ENCODE measurements around the gene ZCWPW2. TPM values are rescaled to one million over a fixed set of nuclear protein-coding genes. Genes with fewer than 3 reads are reported as not detected.

ZCWPW2 gene
- polyA plus RNA-seq, 3 donors, result 0.07 to 0.41 (median 0.35) TPM

- Histone ChIP-seq H4K20me1 (ENCODE audit: insufficient read depth, low read length) (no peaks in the 10 kb centered on the region), H3K4me3 (replicated peaks in 1 of 3; ENCODE audit: low read depth in 2 of 3, low read length in 3 of 3) (no peak overlapping the region), H3K4me2 (replicated peaks; ENCODE audit: extremely low read depth, low read length, poor library complexity, severe bottlenecking) (no peak overlapping the region), H3K36me3 (replicated peaks in 1 of 2; ENCODE audit: control insufficient read depth in 1 of 2, insufficient read depth in 2 of 2, low read length in 2 of 2) (no peaks in the 10 kb centered on the region), H3K4me1 (ENCODE audit: control insufficient read depth in 1 of 2, insufficient read depth in 2 of 2, low read length in 2 of 2) (no peaks in the 10 kb centered on the region), H3K27ac (ENCODE audit: low read depth in 1 of 2, low read length in 2 of 2) (no peak overlapping the region), H2AFZ (ENCODE audit: insufficient read depth, low read depth, low read length, poor library complexity, severe bottlenecking) (no peak overlapping the region), H3K9ac (ENCODE audit: insufficient read depth, low read length, poor library complexity, severe bottlenecking) (no peak overlapping the region), H3K27me3 (ENCODE audit: control insufficient read depth in 2 of 2, insufficient read depth in 2 of 2, low read length in 2 of 2) (no peaks in the 10 kb centered on the region), H3K79me2 (ENCODE audit: insufficient read depth, low read length) (no peaks in the 10 kb centered on the region), H3K9me3 (replicated peaks in 1 of 2; ENCODE audit: control insufficient read depth in 1 of 2, insufficient read depth in 1 of 2, low read length in 2 of 2) (peaks cover 19 to 30% of the 10 kb centered on the region in 2 donors)
- Mint-ChIP-seq H3K36me3 (no peaks in the 10 kb centered on the region), H3K27me3 (ENCODE audit: low read depth in 3 of 3) (peaks cover 0 to 2% (median 0%) of the 10 kb centered on the region in 3 donors), H3K4me3 (no peak overlapping the region), H3K27ac (no peak overlapping the region), H3K9me3 (peaks cover 26 to 62% (median 35%) of the 10 kb centered on the region in 7 donors), H3K4me1 (no peaks in the 10 kb centered on the region)
- WGBS (ENCODE audit: insufficient coverage), result 93% methylated on average over 3 of the region's 3 CpGs
- intact Hi-C loops (cut with micrococcal nuclease), result no loop called here
- DNase-seq, result no peak
- TF ChIP-seq, protein P1, sequence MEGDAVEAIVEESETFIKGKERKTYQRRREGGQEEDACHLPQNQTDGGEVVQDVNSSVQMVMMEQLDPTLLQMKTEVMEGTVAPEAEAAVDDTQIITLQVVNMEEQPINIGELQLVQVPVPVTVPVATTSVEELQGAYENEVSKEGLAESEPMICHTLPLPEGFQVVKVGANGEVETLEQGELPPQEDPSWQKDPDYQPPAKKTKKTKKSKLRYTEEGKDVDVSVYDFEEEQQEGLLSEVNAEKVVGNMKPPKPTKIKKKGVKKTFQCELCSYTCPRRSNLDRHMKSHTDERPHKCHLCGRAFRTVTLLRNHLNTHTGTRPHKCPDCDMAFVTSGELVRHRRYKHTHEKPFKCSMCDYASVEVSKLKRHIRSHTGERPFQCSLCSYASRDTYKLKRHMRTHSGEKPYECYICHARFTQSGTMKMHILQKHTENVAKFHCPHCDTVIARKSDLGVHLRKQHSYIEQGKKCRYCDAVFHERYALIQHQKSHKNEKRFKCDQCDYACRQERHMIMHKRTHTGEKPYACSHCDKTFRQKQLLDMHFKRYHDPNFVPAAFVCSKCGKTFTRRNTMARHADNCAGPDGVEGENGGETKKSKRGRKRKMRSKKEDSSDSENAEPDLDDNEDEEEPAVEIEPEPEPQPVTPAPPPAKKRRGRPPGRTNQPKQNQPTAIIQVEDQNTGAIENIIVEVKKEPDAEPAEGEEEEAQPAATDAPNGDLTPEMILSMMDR (IDR thresholded peaks at IDR 0.05), result no peak
Measured at GRCh38 chr3:28399206-28399605, 50.7 kb downstream of the ZCWPW2 start.

GRCh38 chr3:28406241-28406640 lies 57.7 kb downstream of the ZCWPW2 start:
- Mint-ChIP-seq H3K27me3 (ENCODE audit: low read depth in 3 of 3) (no peaks in the 10 kb centered on the region), H3K4me1 (no peaks in the 10 kb centered on the region), H3K4me3 (no peak overlapping the region), H3K9me3 (peaks cover 2 to 37% (median 14%) of the 10 kb centered on the region in 7 donors), H3K27ac (no peak overlapping the region), H3K36me3 (no peaks in the 10 kb centered on the region)
- H3K36me3 ChIP-seq (replicated peaks in 1 of 2; ENCODE audit: control insufficient read depth in 1 of 2, insufficient read depth in 2 of 2, low read length in 2 of 2), result no peaks in the 10 kb centered on the region
- H3K79me2 ChIP-seq (ENCODE audit: insufficient read depth, low read length), result no peaks in the 10 kb centered on the region
- H3K4me3 ChIP-seq (replicated peaks in 1 of 3; ENCODE audit: low read depth in 2 of 3, low read length in 3 of 3), result no peak overlapping the region
- no peak overlapping the region for H3K4me2 ChIP-seq (replicated peaks; ENCODE audit: extremely low read depth, low read length, poor library complexity, severe bottlenecking)
- intact Hi-C loops (cut with micrococcal nuclease), result no loop called here
- no peaks in the 10 kb centered on the region for H3K4me1 ChIP-seq (ENCODE audit: control insufficient read depth in 1 of 2, insufficient read depth in 2 of 2, low read length in 2 of 2)
- WGBS (ENCODE audit: insufficient coverage), result no CpG with 5 or more reads among the region's 1 CpG
- no peaks in the 10 kb centered on the region for H4K20me1 ChIP-seq (ENCODE audit: insufficient read depth, low read length)
- H3K27ac ChIP-seq (ENCODE audit: low read depth in 1 of 2, low read length in 2 of 2), result no peak overlapping the region
- DNase-seq, result no peak
- H3K27me3 ChIP-seq (ENCODE audit: control insufficient read depth in 2 of 2, insufficient read depth in 2 of 2, low read length in 2 of 2), result no peaks in the 10 kb centered on the region
- TF ChIP-seq, protein P1 (IDR thresholded peaks at IDR 0.05), result no peak
- peaks cover 0 to 8% of the 10 kb centered on the region in 2 donors for H3K9me3 ChIP-seq (replicated peaks in 1 of 2; ENCODE audit: control insufficient read depth in 1 of 2, insufficient read depth in 1 of 2, low read length in 2 of 2)
- no peak overlapping the region for H3K9ac ChIP-seq (ENCODE audit: insufficient read depth, low read length, poor library complexity, severe bottlenecking)
- H2AFZ ChIP-seq (ENCODE audit: insufficient read depth, low read depth, low read length, poor library complexity, severe bottlenecking), result no peak overlapping the region

All from CD14-positive monocyte (primary cell).